OCI-LY3 (cell line): Measurements from ENCODE around the gene LRFN4.

Experiments
- H2AFZ ChIP-seq: fragments of 200-600, 300-600 bp; shearing (Covaris generic); 2 replicates; pipeline ENCODE4 v1.6.0; 2014; ENCODE audit warnings: antibody characterized with exemption, low read depth, low read length
- H3K27ac ChIP-seq: fragments of 200-600, 300-600 bp; sonication (generic); 2 replicates; pipeline ENCODE4 v1.5.1; 2014; ENCODE audit warnings: mild to moderate bottlenecking, low read length, moderate library complexity, mixed read lengths
- H3K27me3 ChIP-seq: fragments of 200-600, 300-600 bp; sonication (generic); 2 replicates; pipeline ENCODE4 v1.6.1; 2014; ENCODE audit warnings: low read depth, low read length, mixed read lengths
- H3K36me3 ChIP-seq: fragments of 200-600, 300-600 bp; sonication (generic); replicated peaks from 2 replicates; pipeline ENCODE3; 2014; ENCODE audit warnings: low read depth, low read length, mixed read lengths
- H3K4me1 ChIP-seq: fragments of 300-600, 200-600 bp; sonication (generic); 2 replicates; pipeline ENCODE4 v1.6.1; 2014; ENCODE audit warnings: low read length, mixed read lengths
- H3K4me2 ChIP-seq: fragments of 200-600, 300-600 bp; sonication (generic); 2 replicates; pipeline ENCODE4 v1.6.1; 2014; ENCODE audit warnings: low read length, mixed read lengths
- H3K4me3 ChIP-seq: fragments of 300-600, 200-600 bp; sonication (generic); 2 replicates; pipeline ENCODE4 v1.5.1; 2014; ENCODE audit warnings: antibody characterized with exemption, mild to moderate bottlenecking, low read length, moderate library complexity
- H3K79me2 ChIP-seq: fragments of 300-600, 200-600 bp; shearing (Covaris generic); 2 replicates; pipeline ENCODE4 v1.6.1; 2014; ENCODE audit warnings: mild to moderate bottlenecking, low read length, mixed read lengths
- H3K9ac ChIP-seq: fragments of 300-600, 200-600 bp; shearing (Covaris generic); 2 replicates; pipeline ENCODE4 v1.6.0; 2014; ENCODE audit warnings: mild to moderate bottlenecking, low read length, moderate library complexity
- H3K9me3 ChIP-seq: fragments of 200-600, 300-600 bp; shearing (Covaris generic); 2 replicates; pipeline ENCODE4 v1.6.1; 2014; ENCODE audit warnings: low read length, mixed read lengths; ENCODE audit not compliant: insufficient read depth
- H4K20me1 ChIP-seq: fragments of 200-600, 300-600 bp; sonication (generic); 2 replicates; pipeline ENCODE4 v1.6.1; 2016; ENCODE audit warnings: low read length, mixed read lengths; ENCODE audit not compliant: insufficient read depth
- EZH2phosphoT487 ChIP-seq: fragments of 200-600 bp; shearing (Covaris generic); IDR thresholded peaks from 2 replicates; pipeline ENCODE4 v1.6.1; 2018; ENCODE audit warnings: antibody characterized with exemption, mixed run types, low read depth
- TF ChIP-seq, protein P1 (sequence below): fragments of 200-600, 300-600 bp; sonication (generic); IDR thresholded peaks from 2 replicates; pipeline ENCODE4 v1.5.1; 2014; ENCODE audit warnings: antibody characterized with exemption, low read length, low read depth

Gene LRFN4

DNA sequence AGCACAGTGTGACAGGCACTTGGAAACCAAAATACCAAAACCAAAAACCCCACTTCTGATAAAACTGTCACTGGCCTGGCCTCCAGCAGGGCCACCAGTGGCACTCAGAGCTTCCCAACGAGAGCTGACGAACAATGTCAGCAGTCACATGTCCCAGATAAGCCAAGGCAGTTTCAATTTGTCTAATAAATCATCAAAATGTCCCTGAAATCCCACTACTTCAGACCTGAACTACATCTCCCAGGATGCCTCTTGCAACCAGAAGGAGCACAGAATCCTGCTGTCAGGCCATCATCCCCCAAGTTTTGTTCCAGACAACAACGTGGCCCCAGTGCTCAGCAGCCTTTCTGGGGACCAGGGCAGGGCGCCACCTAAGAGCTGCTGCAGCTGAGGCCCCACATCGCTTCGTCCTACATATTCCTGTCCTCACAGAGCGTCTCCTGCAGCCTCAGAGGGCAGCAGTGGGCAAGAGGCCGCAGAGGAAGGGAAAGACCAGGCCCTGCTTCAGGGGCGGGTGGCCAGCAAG is 25.1 kb downstream of the LRFN4 start:
- TF ChIP-seq EZH2phosphoT487, result no peak
- TF ChIP-seq, protein P1, sequence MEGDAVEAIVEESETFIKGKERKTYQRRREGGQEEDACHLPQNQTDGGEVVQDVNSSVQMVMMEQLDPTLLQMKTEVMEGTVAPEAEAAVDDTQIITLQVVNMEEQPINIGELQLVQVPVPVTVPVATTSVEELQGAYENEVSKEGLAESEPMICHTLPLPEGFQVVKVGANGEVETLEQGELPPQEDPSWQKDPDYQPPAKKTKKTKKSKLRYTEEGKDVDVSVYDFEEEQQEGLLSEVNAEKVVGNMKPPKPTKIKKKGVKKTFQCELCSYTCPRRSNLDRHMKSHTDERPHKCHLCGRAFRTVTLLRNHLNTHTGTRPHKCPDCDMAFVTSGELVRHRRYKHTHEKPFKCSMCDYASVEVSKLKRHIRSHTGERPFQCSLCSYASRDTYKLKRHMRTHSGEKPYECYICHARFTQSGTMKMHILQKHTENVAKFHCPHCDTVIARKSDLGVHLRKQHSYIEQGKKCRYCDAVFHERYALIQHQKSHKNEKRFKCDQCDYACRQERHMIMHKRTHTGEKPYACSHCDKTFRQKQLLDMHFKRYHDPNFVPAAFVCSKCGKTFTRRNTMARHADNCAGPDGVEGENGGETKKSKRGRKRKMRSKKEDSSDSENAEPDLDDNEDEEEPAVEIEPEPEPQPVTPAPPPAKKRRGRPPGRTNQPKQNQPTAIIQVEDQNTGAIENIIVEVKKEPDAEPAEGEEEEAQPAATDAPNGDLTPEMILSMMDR, result no peak
- H3K79me2 ChIP-seq, result no peaks in the 10 kb centered on the region
- H3K9me3 ChIP-seq, result no peaks in the 10 kb centered on the region
- H3K27ac ChIP-seq, result no peak overlapping the region
- no peak overlapping the region for H3K4me3 ChIP-seq
- peaks cover 14% of the 10 kb centered on the region for H3K4me1 ChIP-seq
- no peaks in the 10 kb centered on the region for H4K20me1 ChIP-seq
- H3K27me3 ChIP-seq, result peaks cover under 1% of the 10 kb centered on the region; the same call in 1 of the 2 replicates
- H3K36me3 ChIP-seq, result no peaks in the 10 kb centered on the region
- H3K4me2 ChIP-seq, result no peak overlapping the region
- H3K9ac ChIP-seq, result no peak overlapping the region
- H2AFZ ChIP-seq, result no peak overlapping the region

GRCh38 chr11:66882561-66883015 is 25.7 kb downstream of the LRFN4 start:
- Histone ChIP-seq H3K4me2 (no peak overlapping the region), H3K4me1 (peaks cover 14% of the 10 kb centered on the region), H4K20me1 (no peaks in the 10 kb centered on the region), H3K27me3 (no peaks in the 10 kb centered on the region), H3K4me3 (no peak overlapping the region), H3K9ac (no peak overlapping the region), H3K9me3 (no peaks in the 10 kb centered on the region), H2AFZ (no peak overlapping the region), H3K27ac (no peak overlapping the region), H3K79me2 (no peaks in the 10 kb centered on the region), H3K36me3 (no peaks in the 10 kb centered on the region)
- TF ChIP-seq EZH2phosphoT487, result no peak
- TF ChIP-seq, protein P1, result no peak

GRCh38 chr11:66883016-66883965 is 26.4 kb downstream of the LRFN4 start:
- Histone ChIP-seq H3K27ac (no peak overlapping the region), H3K4me2 (peak overlapping the region; percentile 11), H3K27me3 (no peaks in the 10 kb centered on the region), H3K4me1 (peaks cover 14% of the 10 kb centered on the region), H3K9ac (no peak overlapping the region), H4K20me1 (no peaks in the 10 kb centered on the region), H2AFZ (peak overlapping the region; percentile 80), H3K36me3 (no peaks in the 10 kb centered on the region), H3K4me3 (no peak overlapping the region), H3K9me3 (no peaks in the 10 kb centered on the region), H3K79me2 (no peaks in the 10 kb centered on the region)
- TF ChIP-seq, protein P1, result peak; percentile 88
- TF ChIP-seq EZH2phosphoT487, result no peak

DNA sequence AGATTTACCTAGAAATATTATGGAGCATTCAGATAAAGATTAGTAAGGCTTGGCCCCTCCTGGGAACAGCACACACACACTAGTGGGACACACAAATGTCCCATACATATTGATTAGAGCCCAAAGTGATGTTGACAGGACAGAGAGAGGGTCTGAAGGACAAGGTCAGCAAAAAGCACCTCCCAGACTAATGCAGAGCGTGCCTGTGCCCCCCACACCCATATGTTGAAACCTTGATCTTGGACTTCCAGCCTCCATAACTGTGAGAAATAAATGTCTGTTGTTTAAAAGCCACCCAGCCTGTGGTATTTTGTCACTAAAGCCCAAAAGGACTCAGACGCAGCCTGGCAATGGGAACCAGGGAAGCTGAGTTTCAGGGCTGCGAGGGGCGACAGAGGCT is 27.6 kb downstream of the LRFN4 start:
- Histone ChIP-seq H4K20me1 (no peaks in the 10 kb centered on the region), H3K27ac (no peak overlapping the region), H3K4me1 (peaks cover 14% of the 10 kb centered on the region), H3K36me3 (no peaks in the 10 kb centered on the region), H3K79me2 (no peaks in the 10 kb centered on the region), H3K9ac (no peak overlapping the region), H3K4me3 (no peak overlapping the region), H3K27me3 (no peaks in the 10 kb centered on the region), H3K9me3 (no peaks in the 10 kb centered on the region), H3K4me2 (no peak overlapping the region), H2AFZ (no peak overlapping the region)
- TF ChIP-seq, protein P1, result no peak
- no peak for TF ChIP-seq EZH2phosphoT487
